OCI-LY7 (cell line): ENCODE data around the gene ACACA.

Source experiments
- EZH2phosphoT487 ChIP-seq: fragments of 200-600 bp; sonication (generic); IDR thresholded peaks from 2 replicates; pipeline ENCODE4 v1.6.1; 2018; ENCODE audit warnings: low read depth, borderline replicate concordance, mild to moderate bottlenecking, mixed run types, antibody characterized with exemption, low read length, moderate library complexity, mixed read lengths
- TF ChIP-seq, protein P1 (sequence below): fragments of 200-600 bp; sonication (generic); conservative IDR thresholded peaks from 2 replicates; pipeline ENCODE4 v1.5.1; 2014; ENCODE audit warnings: mild to moderate bottlenecking, antibody characterized with exemption, low read length, moderate library complexity, mixed read lengths

DNA sequence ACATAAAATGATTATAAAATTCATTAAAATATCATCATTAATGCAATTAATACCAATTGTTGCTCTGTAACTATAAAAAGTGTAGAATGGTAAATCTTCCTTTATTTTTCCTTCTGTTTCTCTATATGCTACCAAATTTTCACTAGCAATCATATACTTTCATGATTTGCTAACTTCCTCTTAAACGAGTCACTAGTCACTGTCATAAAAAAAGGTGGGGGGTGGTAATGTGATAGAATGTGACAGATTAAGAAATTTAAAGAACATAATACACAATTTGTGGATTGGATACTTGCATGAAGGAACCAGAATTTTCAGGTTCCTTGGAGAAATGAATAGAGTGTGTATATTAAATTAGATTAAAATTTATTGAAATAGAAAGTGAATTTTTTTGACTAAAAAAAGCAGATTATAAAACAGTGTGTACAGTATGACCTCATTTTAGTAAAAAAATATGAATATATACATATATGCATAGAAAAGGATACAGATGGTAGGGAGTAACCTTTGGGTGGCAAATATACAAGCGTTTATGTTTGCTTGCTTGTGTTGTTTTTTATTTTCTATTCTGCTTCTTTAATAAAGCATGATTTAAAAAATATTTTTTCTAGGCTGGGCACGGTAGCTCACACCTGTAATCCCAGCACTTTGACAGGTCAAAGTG lies 87.6 kb downstream of the ACACA start:
- TF ChIP-seq EZH2phosphoT487: no peak
- TF ChIP-seq, protein P1, sequence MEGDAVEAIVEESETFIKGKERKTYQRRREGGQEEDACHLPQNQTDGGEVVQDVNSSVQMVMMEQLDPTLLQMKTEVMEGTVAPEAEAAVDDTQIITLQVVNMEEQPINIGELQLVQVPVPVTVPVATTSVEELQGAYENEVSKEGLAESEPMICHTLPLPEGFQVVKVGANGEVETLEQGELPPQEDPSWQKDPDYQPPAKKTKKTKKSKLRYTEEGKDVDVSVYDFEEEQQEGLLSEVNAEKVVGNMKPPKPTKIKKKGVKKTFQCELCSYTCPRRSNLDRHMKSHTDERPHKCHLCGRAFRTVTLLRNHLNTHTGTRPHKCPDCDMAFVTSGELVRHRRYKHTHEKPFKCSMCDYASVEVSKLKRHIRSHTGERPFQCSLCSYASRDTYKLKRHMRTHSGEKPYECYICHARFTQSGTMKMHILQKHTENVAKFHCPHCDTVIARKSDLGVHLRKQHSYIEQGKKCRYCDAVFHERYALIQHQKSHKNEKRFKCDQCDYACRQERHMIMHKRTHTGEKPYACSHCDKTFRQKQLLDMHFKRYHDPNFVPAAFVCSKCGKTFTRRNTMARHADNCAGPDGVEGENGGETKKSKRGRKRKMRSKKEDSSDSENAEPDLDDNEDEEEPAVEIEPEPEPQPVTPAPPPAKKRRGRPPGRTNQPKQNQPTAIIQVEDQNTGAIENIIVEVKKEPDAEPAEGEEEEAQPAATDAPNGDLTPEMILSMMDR: no peak
